GM10847 (cell line): ENCODE measurements around the gene ATP11C.

Experiments
- POLR2A ChIP-seq: IDR thresholded peaks from 2 replicates; pipeline ENCODE4 v1.6.1; 2011; ENCODE audit not compliant: insufficient read length; ENCODE audit errors: extremely low read depth

ATP11C gene

DNA sequence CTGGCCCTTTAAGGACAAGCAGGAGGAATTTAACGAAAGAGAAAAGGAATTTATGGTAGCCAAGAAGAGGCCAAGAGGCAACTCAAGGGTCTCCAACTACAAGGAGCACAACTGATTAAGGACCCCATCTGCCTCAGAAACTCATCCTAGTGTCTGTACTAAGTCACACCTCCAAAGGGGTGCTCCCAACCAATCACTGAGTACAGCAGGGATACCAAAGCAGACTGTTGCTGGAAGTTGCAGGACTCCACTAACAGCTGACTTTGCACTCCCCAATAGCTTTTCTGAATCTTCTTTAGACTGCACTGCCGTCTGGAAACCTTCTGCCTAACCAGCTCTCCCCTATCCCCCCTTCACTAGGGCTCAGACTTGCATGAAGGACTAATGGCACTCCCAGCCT is 50.6 kb downstream of the ATP11C start:
- no peak for TF ChIP-seq POLR2A

DNA sequence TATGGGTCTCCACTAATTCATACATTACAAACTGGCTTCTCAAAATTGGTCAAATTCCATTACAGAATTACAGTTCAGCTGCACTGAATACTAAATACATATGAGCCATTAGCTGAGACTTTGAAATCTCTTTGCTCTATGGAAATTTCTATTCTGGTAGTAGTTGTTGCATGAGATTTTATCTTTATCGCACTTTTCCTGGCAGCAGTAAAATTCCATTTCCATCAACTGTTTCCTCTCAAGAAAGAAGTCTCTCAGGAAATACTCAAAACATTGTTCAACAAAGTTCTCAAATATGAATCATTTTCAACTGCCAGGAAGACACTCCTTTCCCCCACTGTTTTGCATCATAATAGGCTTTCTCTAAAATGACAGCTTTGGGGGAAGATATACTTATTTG is 51.3 kb downstream of the ATP11C start:
- TF ChIP-seq POLR2A: no peak

DNA sequence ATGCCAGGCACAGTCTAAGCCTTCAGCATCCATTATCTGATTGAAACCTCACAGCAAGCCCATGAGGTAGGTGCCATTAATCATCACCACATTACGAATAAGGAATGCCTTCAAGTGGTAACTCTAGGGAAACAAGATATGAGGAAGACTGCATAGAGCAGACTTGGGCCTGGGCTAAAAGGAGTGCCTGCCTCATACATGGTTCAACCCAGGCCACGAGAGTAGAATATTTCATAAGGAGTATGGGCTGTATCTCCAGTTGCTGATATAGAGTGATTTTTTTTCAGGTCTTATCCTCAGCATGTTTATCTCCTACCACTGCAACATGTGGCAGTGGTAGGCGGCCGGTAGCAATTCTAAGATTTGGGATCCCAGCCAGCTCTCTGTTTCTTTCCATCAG is 51.7 kb downstream of the ATP11C start:
- no peak for TF ChIP-seq POLR2A

- no peak for TF ChIP-seq POLR2A
Observed at GRCh38 chrX:139877710-139878414, 55.0 kb downstream of the ATP11C start.

GRCh38 chrX:139875841-139876240 is 57.0 kb downstream of the ATP11C start:
- TF ChIP-seq POLR2A: no peak

GRCh38 chrX:139869796-139870195 is 63.1 kb downstream of the ATP11C start:
- no peak for TF ChIP-seq POLR2A

- no peak for TF ChIP-seq POLR2A
Observed at GRCh38 chrX:139864640-139865039, 68.2 kb downstream of the ATP11C start.

GRCh38 chrX:139862208-139862607 is 70.6 kb downstream of the ATP11C start:
- TF ChIP-seq POLR2A: no peak

GRCh38 chrX:139851730-139852129 is 81.1 kb downstream of the ATP11C start:
- TF ChIP-seq POLR2A: no peak

- no peak for TF ChIP-seq POLR2A
Observed at GRCh38 chrX:139850968-139851367, 81.9 kb downstream of the ATP11C start.

- no peak for TF ChIP-seq POLR2A
Observed at GRCh38 chrX:139844884-139845283, 88.0 kb downstream of the ATP11C start.

DNA sequence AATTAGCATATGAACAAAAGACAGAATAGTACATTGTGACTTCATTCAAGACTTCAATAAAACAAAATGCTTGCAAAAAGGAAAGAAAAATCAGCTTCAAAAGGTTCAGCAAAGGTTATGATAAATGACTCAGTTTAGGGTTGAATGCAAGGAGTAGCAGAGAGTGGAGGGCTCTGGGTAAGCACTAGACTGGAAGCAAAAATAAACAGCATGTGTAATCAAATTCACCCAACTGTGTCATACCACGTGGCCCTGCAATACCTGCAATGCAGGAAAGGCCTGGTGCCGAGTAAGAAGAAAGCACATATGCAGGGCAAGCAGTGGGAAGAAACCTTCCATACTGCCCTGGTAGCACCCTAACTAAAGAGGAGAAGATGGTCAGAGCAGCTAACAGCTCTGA is 88.7 kb downstream of the ATP11C start:
- TF ChIP-seq POLR2A: no peak

DNA sequence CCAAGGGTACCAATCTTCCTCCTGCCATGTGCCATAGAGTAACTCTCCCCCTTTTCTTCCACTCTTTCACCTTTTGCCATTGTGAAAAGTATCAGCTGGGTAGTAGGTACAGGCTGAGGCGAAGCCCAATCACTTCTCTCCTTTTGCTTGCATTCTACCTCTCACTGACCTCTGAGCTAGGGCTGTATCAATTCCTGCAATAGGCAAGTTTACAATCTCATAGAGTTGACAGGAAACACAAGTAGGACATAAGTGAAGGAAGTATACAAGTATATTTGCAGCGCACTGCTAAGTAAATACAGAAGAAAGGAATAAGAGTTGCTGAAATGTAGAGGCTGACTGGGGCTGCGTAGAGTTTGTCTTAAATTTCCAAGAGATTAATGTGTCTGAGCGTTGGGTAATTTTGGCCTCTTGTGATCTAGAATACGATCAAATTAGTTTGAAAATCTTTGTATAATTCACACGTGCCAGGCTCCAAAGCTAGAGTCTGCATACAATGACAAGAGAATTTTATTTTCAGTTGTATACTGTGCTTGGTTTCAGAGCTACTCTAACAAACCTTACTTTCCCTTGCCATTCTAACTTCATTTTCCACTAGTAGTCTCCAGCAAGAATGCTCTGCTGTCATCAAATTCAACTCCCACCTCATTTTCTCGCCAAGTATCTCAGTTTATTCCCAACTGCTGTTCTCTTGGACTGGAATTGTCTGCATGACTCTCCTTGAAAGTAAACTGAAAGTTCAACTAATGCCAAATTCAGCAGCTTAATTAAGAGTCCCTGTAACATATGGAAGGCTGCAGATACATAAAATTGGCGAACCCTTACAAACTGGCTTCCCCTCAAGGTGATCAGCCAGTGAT is 90.3 kb downstream of the ATP11C start:
- TF ChIP-seq POLR2A: no peak

- TF ChIP-seq POLR2A: no peak
Observed at GRCh38 chrX:139834879-139835278, 98.0 kb downstream of the ATP11C start.

GRCh38 chrX:139832718-139833309 is 100.0 kb downstream of the ATP11C start:
- TF ChIP-seq POLR2A: no peak
